Osteoblast (primary cell): ENCODE measurements around the gene FAM210B. TPM values are rescaled to one million over a fixed set of nuclear protein-coding genes. Genes with fewer than 3 reads are reported as not detected.

Source experiments
- DNase-seq: peaks from one replicate; pipeline ENCODE4 v3.0.0; 2011; ENCODE audit warnings: low spot score, mixed read lengths; ENCODE audit not compliant: insufficient read length; ENCODE audit errors: missing footprints
- H2AFZ ChIP-seq: 2 replicates; pipeline ENCODE4 v1.6.0; 2011; ENCODE audit warnings: mild to moderate bottlenecking, low read length
- H3K27ac ChIP-seq: 2 replicates; pipeline ENCODE4 v1.5.1; 2011; ENCODE audit warnings: mild to moderate bottlenecking, low read depth, low read length, moderate library complexity
- H3K27me3 ChIP-seq: 2 replicates; pipeline ENCODE4 v1.6.0; 2012; ENCODE audit warnings: mild to moderate bottlenecking, control low read depth, inconsistent platforms, low read length, moderate library complexity; ENCODE audit not compliant: insufficient read depth
- H3K36me3 ChIP-seq: 2 replicates; pipeline ENCODE4 v1.5.1; 2011; ENCODE audit warnings: mild to moderate bottlenecking, low read length, control low read depth, moderate library complexity; ENCODE audit not compliant: insufficient read depth
- H3K4me1 ChIP-seq: 2 replicates; pipeline ENCODE4 v1.5.1; 2011; ENCODE audit warnings: mild to moderate bottlenecking, low read length, control low read depth, moderate library complexity; ENCODE audit not compliant: insufficient read depth
- H3K4me2 ChIP-seq: 2 replicates; pipeline ENCODE4 v1.6.0; 2011; ENCODE audit warnings: mild to moderate bottlenecking, low read length; ENCODE audit not compliant: insufficient read depth
- H3K4me3 ChIP-seq: fragments of 200-600 bp; sonication (generic); 3 replicates; pipeline ENCODE4 v1.5.1; 2012; ENCODE audit warnings: mild to moderate bottlenecking, low read length, inconsistent platforms; ENCODE audit not compliant: insufficient read depth
- H3K79me2 ChIP-seq: 2 replicates; pipeline ENCODE4 v1.6.0; 2012; ENCODE audit warnings: mild to moderate bottlenecking, low read length, control low read depth, inconsistent platforms; ENCODE audit not compliant: insufficient read depth
- H3K9me3 ChIP-seq: 2 replicates; pipeline ENCODE4 v1.5.1; 2011; ENCODE audit warnings: low read depth, low read length, control low read depth
- H4K20me1 ChIP-seq: 2 replicates; pipeline ENCODE4 v1.6.0; 2012; ENCODE audit warnings: mild to moderate bottlenecking, low read length, control low read depth; ENCODE audit not compliant: insufficient read depth
- total RNA-seq: library from RNA; depleted of rRNA; stranded (reverse); fragments of >200 nt; gene quantifications from 2 replicates; pipeline ENCODE4 v1.2.3, GENCODE V29; 2012
- TF ChIP-seq, protein P1 (sequence below): IDR thresholded peaks from 2 replicates; pipeline ENCODE4 v1.5.1; 2011; ENCODE audit warnings: mild to moderate bottlenecking, low read depth, low read length, moderate library complexity; ENCODE audit errors: extremely low read depth

The FAM210B gene
- total RNA-seq, 1 donor = 69.5 TPM

DNA sequence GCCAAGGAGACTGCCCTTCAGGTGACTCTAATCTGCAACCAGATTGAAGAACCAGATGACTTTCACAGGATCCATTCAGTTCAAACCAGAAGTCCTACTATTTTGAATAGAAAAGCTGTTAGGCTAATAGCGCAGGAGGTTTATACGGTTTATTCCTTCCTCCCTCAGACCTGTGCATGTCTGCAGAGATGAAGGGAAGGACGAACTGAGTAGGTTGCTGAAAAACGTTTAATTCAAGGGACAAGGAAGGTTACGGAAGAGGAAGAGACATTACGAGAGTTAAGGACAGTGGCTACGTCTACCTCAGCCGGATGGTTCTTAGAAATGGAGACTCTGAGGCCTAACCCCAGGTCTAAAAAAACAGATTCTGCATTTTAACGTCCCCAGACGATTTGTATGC is 32.3 kb downstream of the FAM210B start:
- no peaks in the 10 kb centered on the region for H4K20me1 ChIP-seq
- peak overlapping the region; percentile 95 for H3K4me3 ChIP-seq
- H3K4me2 ChIP-seq = peak overlapping the region; percentile 92
- DNase-seq = no peak
- H3K4me1 ChIP-seq = peaks cover 18% of the 10 kb centered on the region
- no peaks in the 10 kb centered on the region for H3K9me3 ChIP-seq
- peak overlapping the region; percentile 79 for H3K27ac ChIP-seq
- H3K27me3 ChIP-seq = no peaks in the 10 kb centered on the region
- H3K79me2 ChIP-seq = peaks cover 83% of the 10 kb centered on the region
- H3K36me3 ChIP-seq = peaks cover 34% of the 10 kb centered on the region
- TF ChIP-seq, protein P1, sequence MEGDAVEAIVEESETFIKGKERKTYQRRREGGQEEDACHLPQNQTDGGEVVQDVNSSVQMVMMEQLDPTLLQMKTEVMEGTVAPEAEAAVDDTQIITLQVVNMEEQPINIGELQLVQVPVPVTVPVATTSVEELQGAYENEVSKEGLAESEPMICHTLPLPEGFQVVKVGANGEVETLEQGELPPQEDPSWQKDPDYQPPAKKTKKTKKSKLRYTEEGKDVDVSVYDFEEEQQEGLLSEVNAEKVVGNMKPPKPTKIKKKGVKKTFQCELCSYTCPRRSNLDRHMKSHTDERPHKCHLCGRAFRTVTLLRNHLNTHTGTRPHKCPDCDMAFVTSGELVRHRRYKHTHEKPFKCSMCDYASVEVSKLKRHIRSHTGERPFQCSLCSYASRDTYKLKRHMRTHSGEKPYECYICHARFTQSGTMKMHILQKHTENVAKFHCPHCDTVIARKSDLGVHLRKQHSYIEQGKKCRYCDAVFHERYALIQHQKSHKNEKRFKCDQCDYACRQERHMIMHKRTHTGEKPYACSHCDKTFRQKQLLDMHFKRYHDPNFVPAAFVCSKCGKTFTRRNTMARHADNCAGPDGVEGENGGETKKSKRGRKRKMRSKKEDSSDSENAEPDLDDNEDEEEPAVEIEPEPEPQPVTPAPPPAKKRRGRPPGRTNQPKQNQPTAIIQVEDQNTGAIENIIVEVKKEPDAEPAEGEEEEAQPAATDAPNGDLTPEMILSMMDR = no peak
- peak overlapping the region; percentile 92 for H2AFZ ChIP-seq

DNA sequence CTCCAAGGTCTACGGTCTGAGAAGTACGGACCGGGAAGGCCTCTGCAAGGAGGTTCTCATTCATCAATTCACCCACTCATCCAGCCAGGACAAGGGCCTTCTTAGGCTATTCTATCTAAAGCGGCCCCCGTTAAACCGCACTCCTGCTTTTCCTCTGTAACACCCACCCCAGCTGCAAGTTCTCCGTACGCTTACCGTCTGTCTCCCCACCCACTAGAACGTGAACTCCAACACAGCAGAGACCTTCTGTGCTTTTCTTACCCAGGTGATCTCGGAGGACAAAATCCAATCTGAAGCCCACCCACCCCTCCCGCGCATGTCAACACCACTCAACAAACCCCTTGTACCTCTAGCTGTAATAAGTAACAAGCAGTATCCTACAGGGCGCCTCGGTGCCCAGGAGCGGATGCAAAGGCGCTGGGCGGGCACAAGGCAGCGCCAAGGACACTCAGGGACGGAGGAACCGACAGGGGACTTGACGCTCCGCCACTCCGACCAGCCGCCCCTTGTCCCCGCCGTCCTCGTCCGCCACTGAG is 32.9 kb downstream of the FAM210B start:
- H3K27ac ChIP-seq = peak overlapping the region; percentile 79
- TF ChIP-seq, protein P1 = no peak
- no peaks in the 10 kb centered on the region for H4K20me1 ChIP-seq
- no peaks in the 10 kb centered on the region for H3K9me3 ChIP-seq
- DNase-seq = peak; percentile 74
- H2AFZ ChIP-seq = peak overlapping the region; percentile 92
- peak overlapping the region; percentile 92 for H3K4me2 ChIP-seq
- H3K27me3 ChIP-seq = no peaks in the 10 kb centered on the region
- H3K4me1 ChIP-seq = peaks cover 18% of the 10 kb centered on the region
- peaks cover 36% of the 10 kb centered on the region for H3K36me3 ChIP-seq
- H3K4me3 ChIP-seq = peak overlapping the region; percentile 95
- H3K79me2 ChIP-seq = peaks cover 77% of the 10 kb centered on the region

DNA sequence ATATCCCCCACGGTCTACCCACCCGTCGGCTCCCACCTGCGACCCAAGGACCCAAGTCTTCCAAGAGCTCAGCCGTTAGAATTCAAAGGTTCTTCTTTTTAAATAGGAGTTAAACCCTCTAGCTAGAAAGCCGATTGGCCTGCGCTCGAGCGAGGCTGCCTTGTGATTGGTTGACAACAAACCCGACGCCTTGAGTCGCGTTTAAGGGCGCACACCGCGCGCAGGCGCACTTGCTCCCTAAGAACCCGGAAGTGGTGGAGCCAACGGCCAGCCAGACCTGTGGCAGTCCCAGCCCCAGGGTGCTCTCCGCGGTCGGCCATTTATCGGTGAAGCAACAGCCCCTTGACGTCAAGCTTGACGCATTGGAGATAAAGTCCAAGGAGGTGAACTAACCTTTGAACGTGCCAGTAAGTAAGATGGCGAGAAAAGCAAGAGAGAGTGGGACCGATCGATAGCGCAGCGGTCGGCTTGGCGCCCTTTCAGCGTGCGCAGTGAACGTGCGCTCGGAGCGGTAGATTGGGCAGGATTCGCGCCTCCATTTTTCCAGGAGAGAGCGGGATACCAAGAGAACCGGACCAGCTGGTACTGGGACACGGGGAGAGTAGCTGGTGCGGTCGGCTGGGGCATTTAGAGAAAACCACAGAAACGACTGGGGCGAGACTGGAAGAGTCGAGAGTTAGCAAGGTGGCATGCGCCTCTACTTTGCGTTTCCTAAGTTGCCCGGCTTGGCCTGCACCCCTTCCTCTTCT is 33.5 kb downstream of the FAM210B start, which contains the start of the genes AURKA and CSTF1:
Gene AURKA, minus strand, starts transcription at position 84 of the 749 bp plus-strand sequence. CDS start 4,018 bp downstream, outside the sequence.
Gene CSTF1, plus strand, starts transcription at position 514 of the 749 bp plus-strand sequence. CDS start 2,908 bp downstream, outside the sequence.
- H3K4me2 ChIP-seq = peak within 1 kb of the TSS; percentile 92
- H3K27ac ChIP-seq = peak within 1 kb of the TSS; percentile 79
- TF ChIP-seq, protein P1 = no peak
- H3K9me3 ChIP-seq = no peaks in the 10 kb centered on the region
- H3K4me1 ChIP-seq = peaks cover 18% of the 10 kb centered on the region
- peaks cover 43% of the 10 kb centered on the region for H3K36me3 ChIP-seq
- no peaks in the 10 kb centered on the region for H4K20me1 ChIP-seq
- DNase-seq = peak; percentile 99
- H3K27me3 ChIP-seq = no peaks in the 10 kb centered on the region
- peaks cover 75% of the 10 kb centered on the region for H3K79me2 ChIP-seq
- H3K4me3 ChIP-seq = peak within 1 kb of the TSS; percentile 95
- peak within 1 kb of the TSS; percentile 92 for H2AFZ ChIP-seq

DNA sequence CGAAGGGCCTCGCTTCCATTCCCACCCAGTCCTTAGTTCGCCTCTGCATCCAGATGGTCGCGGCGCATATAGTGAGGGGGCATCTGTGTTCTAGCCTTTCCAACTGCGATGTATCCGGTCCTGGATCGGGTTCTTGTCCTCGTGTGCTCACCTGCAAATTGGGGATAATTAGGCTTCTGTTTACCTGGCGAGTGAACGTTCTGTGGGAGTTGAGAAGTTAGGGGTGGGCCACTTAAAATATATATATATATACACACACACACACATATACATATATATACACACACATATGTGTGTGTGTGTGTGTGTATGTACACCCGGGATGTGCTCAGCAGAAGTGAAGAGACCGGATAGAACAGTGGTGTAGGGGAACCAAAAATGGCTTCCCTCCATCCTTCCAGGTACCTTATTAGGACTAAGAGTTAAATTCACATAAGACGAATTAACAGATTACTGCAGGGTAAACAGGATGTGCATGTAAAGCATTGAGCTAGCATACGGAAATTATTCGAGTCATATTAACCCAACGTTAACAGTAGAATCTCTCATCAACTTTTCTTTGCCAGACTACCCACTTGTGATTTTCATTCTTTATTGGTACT is 34.2 kb downstream of the FAM210B start:
- Histone ChIP-seq H3K79me2 (peaks cover 70% of the 10 kb centered on the region), H3K27ac (peak overlapping the region; percentile 79), H3K4me3 (peak overlapping the region; percentile 95), H3K9me3 (no peaks in the 10 kb centered on the region), H3K4me1 (peaks cover 18% of the 10 kb centered on the region), H2AFZ (peak overlapping the region; percentile 89), H4K20me1 (no peaks in the 10 kb centered on the region), H3K27me3 (no peaks in the 10 kb centered on the region), H3K4me2 (peak overlapping the region; percentile 91), H3K36me3 (peaks cover 44% of the 10 kb centered on the region)
- TF ChIP-seq, protein P1 = no peak
- no peak for DNase-seq
